Progenitor cell of endocrine pancreas (in vitro differentiated cells): ENCODE measurements around the gene NUDT16. TPM values are rescaled to one million over a fixed set of nuclear protein-coding genes. Genes with fewer than 3 reads are reported as not detected.

Source experiments
- DNase-seq: peaks from one replicate; pipeline ENCODE4 v3.0.0; 2021; ENCODE audit warnings: low spot score; ENCODE audit not compliant: unreplicated experiment
- H3K27ac Mint-ChIP-seq: 2 replicates; pipeline ENCODE4 v1.8.0; 2021; ENCODE audit warnings: mild to moderate bottlenecking, moderate library complexity, mixed read lengths
- H3K27me3 Mint-ChIP-seq: 2 replicates; pipeline ENCODE4 v1.8.0; 2021; ENCODE audit warnings: mixed read lengths
- H3K36me3 Mint-ChIP-seq: 2 replicates; pipeline ENCODE4 v1.8.0; 2022; ENCODE audit warnings: mixed read lengths; ENCODE audit not compliant: insufficient read depth
- H3K4me1 Mint-ChIP-seq: 2 replicates; pipeline ENCODE4 v1.8.0; 2021; ENCODE audit warnings: low read depth, mixed read lengths
- H3K4me3 Mint-ChIP-seq: 2 replicates; pipeline ENCODE4 v1.8.0; 2021; ENCODE audit warnings: low read depth, mild to moderate bottlenecking, moderate library complexity, mixed read lengths
- H3K9me3 Mint-ChIP-seq: 2 replicates; pipeline ENCODE4 v1.8.0; 2021; ENCODE audit warnings: low read depth, mixed read lengths
- CTCF ChIP-seq: fragments of 200-600 bp; sonication (generic); IDR thresholded peaks from one replicate; pipeline ENCODE4 v1.5.0; 2021; ENCODE audit warnings: antibody characterized with exemption, mild to moderate bottlenecking; ENCODE audit not compliant: unreplicated experiment
- total RNA-seq: library from RNA; stranded (reverse); gene quantifications from 2 replicates; pipeline ENCODE4 v1.2.1, GENCODE V29; 2021

NUDT16 gene
- total RNA-seq, 1 donor from 2014 or later, result 24.6 TPM

GRCh38 chr3:131403216-131403895, 21.8 kb downstream of the NUDT16 start:
- H3K36me3 Mint-ChIP-seq, result no peaks in the 10 kb centered on the region
- H3K4me3 Mint-ChIP-seq, result no peak overlapping the region
- H3K27me3 Mint-ChIP-seq, result no peaks in the 10 kb centered on the region
- H3K9me3 Mint-ChIP-seq, result peaks cover 8% of the 10 kb centered on the region
- no peak for TF ChIP-seq CTCF
- no peak for DNase-seq
- H3K27ac Mint-ChIP-seq, result no peak overlapping the region
- no peaks in the 10 kb centered on the region for H3K4me1 Mint-ChIP-seq

- H3K9me3 Mint-ChIP-seq, result peaks cover 5% of the 10 kb centered on the region
- no peak overlapping the region for H3K4me3 Mint-ChIP-seq
- no peak for DNase-seq
- no peaks in the 10 kb centered on the region for H3K27me3 Mint-ChIP-seq
- TF ChIP-seq CTCF, result no peak
- H3K27ac Mint-ChIP-seq, result no peak overlapping the region
- H3K36me3 Mint-ChIP-seq, result no peaks in the 10 kb centered on the region
- no peaks in the 10 kb centered on the region for H3K4me1 Mint-ChIP-seq
Measured at GRCh38 chr3:131405411-131405810, 23.8 kb downstream of the NUDT16 start.

GRCh38 chr3:131406274-131406673, 24.7 kb downstream of the NUDT16 start:
- H3K4me3 Mint-ChIP-seq, result no peak overlapping the region
- H3K4me1 Mint-ChIP-seq, result no peaks in the 10 kb centered on the region
- no peaks in the 10 kb centered on the region for H3K36me3 Mint-ChIP-seq
- no peak for TF ChIP-seq CTCF
- no peak for DNase-seq
- H3K27me3 Mint-ChIP-seq, result no peaks in the 10 kb centered on the region
- H3K27ac Mint-ChIP-seq, result no peak overlapping the region
- peaks cover 5% of the 10 kb centered on the region for H3K9me3 Mint-ChIP-seq

GRCh38 chr3:131417751-131418150, 36.2 kb downstream of the NUDT16 start:
- TF ChIP-seq CTCF, result no peak
- no peaks in the 10 kb centered on the region for H3K36me3 Mint-ChIP-seq
- no peak overlapping the region for H3K4me3 Mint-ChIP-seq

GRCh38 chr3:131421301-131421700, 39.7 kb downstream of the NUDT16 start:
- Mint-ChIP-seq H3K4me3 (no peak overlapping the region), H3K36me3 (no peaks in the 10 kb centered on the region), H3K4me1 (peaks cover 15% of the 10 kb centered on the region), H3K27me3 (no peaks in the 10 kb centered on the region), H3K9me3 (peaks cover 4% of the 10 kb centered on the region), H3K27ac (no peak overlapping the region)
- no peak for TF ChIP-seq CTCF
- no peak for DNase-seq

More at GRCh38 chr3:131417751-131418150, 36.2 kb downstream of the NUDT16 start:
- no peak for DNase-seq
- H3K27ac Mint-ChIP-seq, result no peak overlapping the region
- H3K27me3 Mint-ChIP-seq, result no peaks in the 10 kb centered on the region
- peaks cover 15% of the 10 kb centered on the region for H3K4me1 Mint-ChIP-seq
- H3K9me3 Mint-ChIP-seq, result peaks cover 16% of the 10 kb centered on the region
